ENCODE measurements around the gene CD163L1.

CD163L1 gene

GRCh38 chr12:7321624-7322023 is 122.3 kb downstream of the CD163L1 start:
- DNase-seq = no peak

GRCh38 chr12:7319930-7320329 is 124.0 kb downstream of the CD163L1 start:
- no peak for DNase-seq

GRCh38 chr12:7310070-7310469 is 133.9 kb downstream of the CD163L1 start:
- no peak for DNase-seq

Data from NCI-H524 (cell line).